LNCAP (cell line): ENCODE results near the gene LAMA2.

Experiments used
- CTCF ChIP-seq: fragments of 450-650 bp; IDR thresholded peaks from 2 replicates; pipeline ENCODE4 v1.5.1; 2017; ENCODE audit warnings: mild to moderate bottlenecking

The LAMA2 gene

GRCh38 chr6:129472239-129472638 lies 589.3 kb downstream of the LAMA2 start:
- no peak for TF ChIP-seq CTCF

- TF ChIP-seq CTCF: no peak
Measured at GRCh38 chr6:129473546-129473945, 590.6 kb downstream of the LAMA2 start.

- no peak for TF ChIP-seq CTCF
Measured at GRCh38 chr6:129475477-129476247, 592.7 kb downstream of the LAMA2 start.

GRCh38 chr6:129476248-129476564 lies 593.3 kb downstream of the LAMA2 start:
- no peak for TF ChIP-seq CTCF

- TF ChIP-seq CTCF: no peak
Measured at GRCh38 chr6:129476810-129477209, 593.9 kb downstream of the LAMA2 start.

GRCh38 chr6:129478379-129478778 lies 595.4 kb downstream of the LAMA2 start:
- TF ChIP-seq CTCF: no peak

GRCh38 chr6:129481706-129482105 lies 598.8 kb downstream of the LAMA2 start:
- TF ChIP-seq CTCF: no peak

- TF ChIP-seq CTCF: no peak
Measured at GRCh38 chr6:129485746-129486145, 602.8 kb downstream of the LAMA2 start.
